ENCODE results near the gene ATP6V0D1.

ATP6V0D1 gene

GRCh38 chr16:67463059-67463458 is 17.9 kb downstream of the ATP6V0D1 start:
- DNase-seq (ENCODE audit: low spot score) = peak; percentile 45

GRCh38 chr16:67462279-67462655 is 18.7 kb downstream of the ATP6V0D1 start:
- no peak for DNase-seq (ENCODE audit: low spot score)

- peak; percentile 87 for DNase-seq (ENCODE audit: low spot score)
These were observed 19.2 kb downstream of the ATP6V0D1 start for GRCh38 chr16:67461600-67462278.

- no peak for DNase-seq (ENCODE audit: low spot score)
These were observed 20.0 kb downstream of the ATP6V0D1 start for GRCh38 chr16:67460961-67461360.

GRCh38 chr16:67460168-67460567 is 20.8 kb downstream of the ATP6V0D1 start:
- DNase-seq (ENCODE audit: low spot score) = no peak

GRCh38 chr16:67459861-67460150 is 21.2 kb downstream of the ATP6V0D1 start:
- no peak for DNase-seq (ENCODE audit: low spot score)

- no peak for DNase-seq (ENCODE audit: low spot score)
These were observed 21.7 kb downstream of the ATP6V0D1 start for GRCh38 chr16:67459066-67459860.

GRCh38 chr16:67458121-67458641 is 22.8 kb downstream of the ATP6V0D1 start:
- DNase-seq (ENCODE audit: low spot score) = no peak

GRCh38 chr16:67457611-67458010 is 23.3 kb downstream of the ATP6V0D1 start:
- no peak for DNase-seq (ENCODE audit: low spot score)

- DNase-seq (ENCODE audit: low spot score) = no peak
These were observed 24.4 kb downstream of the ATP6V0D1 start for GRCh38 chr16:67456391-67457081.

GRCh38 chr16:67454852-67455251 is 26.1 kb downstream of the ATP6V0D1 start:
- no peak for DNase-seq (ENCODE audit: low spot score)

- DNase-seq (ENCODE audit: low spot score) = no peak
These were observed 26.9 kb downstream of the ATP6V0D1 start for GRCh38 chr16:67454104-67454503.

- DNase-seq (ENCODE audit: low spot score) = peak; percentile 16
These were observed 29.1 kb downstream of the ATP6V0D1 start for GRCh38 chr16:67451704-67452435.

GRCh38 chr16:67451061-67451703 is 29.8 kb downstream of the ATP6V0D1 start:
- DNase-seq (ENCODE audit: low spot score) = no peak

- DNase-seq (ENCODE audit: low spot score) = no peak
These were observed 31.2 kb downstream of the ATP6V0D1 start for GRCh38 chr16:67449739-67450138.

- DNase-seq (ENCODE audit: low spot score) = no peak
These were observed 31.6 kb downstream of the ATP6V0D1 start for GRCh38 chr16:67449336-67449735.

GRCh38 chr16:67448580-67448979 is 32.4 kb downstream of the ATP6V0D1 start:
- no peak for DNase-seq (ENCODE audit: low spot score)

GRCh38 chr16:67447508-67448076 is 33.4 kb downstream of the ATP6V0D1 start:
- peak; percentile 66 for DNase-seq (ENCODE audit: low spot score)

GRCh38 chr16:67446968-67447507 is 33.9 kb downstream of the ATP6V0D1 start:
- DNase-seq (ENCODE audit: low spot score) = no peak

GRCh38 chr16:67445913-67446907 is 34.7 kb downstream of the ATP6V0D1 start:
- DNase-seq (ENCODE audit: low spot score) = no peak

All from LoVo (cell line).